HepG2 (cell line): ENCODE measurements around the gene IPMK. TPM values are rescaled to one million over a fixed set of nuclear protein-coding genes. Genes with fewer than 3 reads are reported as not detected.

Source experiments
- ATAC-seq: fragments of 200-7000 bp; cut with Tn5 transposase; 3 replicates; pipeline ENCODE4 v1.9.1; 2020; ENCODE audit warnings: mild to moderate bottlenecking, moderate library complexity
- BruUV-seq: library from RNA; stranded (reverse); fragments of 400-500 nt; replicated peaks from 2 replicates; lab custom pipeline; 2021; lab: Mats Ljungman, UMichigan
- CTCF ChIA-PET: fragments of 300-600 bp; formaldehyde crosslinking; extraction: SDS; loops from one replicate; lab custom pipeline; 2021; ENCODE audit warnings: low total read pairs, inconsistent platforms, low intra/inter-chr PET ratio; lab: Yijun Ruan, JAX
- POLR2A ChIA-PET: fragments of 350-600 bp; sonication (Branson Sonifier 250); formaldehyde crosslinking; loops from one replicate; lab custom pipeline; 2020; ENCODE audit warnings: antibody characterized with exemption, inconsistent platforms; lab: Yijun Ruan, JAX
- DNase-seq: peaks from one replicate; pipeline ENCODE4 v3.0.0-alpha.2; 2015; ENCODE audit warnings: low spot score
- FAIRE-seq: peaks from 3 replicates; lab custom pipeline; 2011; peaks lifted over from hg19 to GRCh38; lab: Jason Lieb, UNC
- H2AFZ ChIP-seq: one replicate; pipeline ENCODE4 v1.6.1; 2011; ENCODE audit warnings: low read length, inconsistent platforms
- H3K27ac ChIP-seq: fragments of 300-600 bp; 3 replicates; pipeline ENCODE4 v1.8.0; 2011; ENCODE audit warnings: mixed run types, mild to moderate bottlenecking, mixed read lengths, low read length, inconsistent platforms; ENCODE audit not compliant: insufficient read depth; ENCODE audit errors: extremely low read length
- H3K27me3 ChIP-seq, 2 experiments: fragments of 200-600 bp in 1 of 2; 2 replicates in 1 of 2; 3 replicates in 1 of 2; pipeline versions ENCODE4 v1.6.0 to v1.8.0; 2011; ENCODE audit warnings: low read length in 2 of 2, mild to moderate bottlenecking in 2 of 2, moderate library complexity in 2 of 2, inconsistent platforms in 1 of 2; ENCODE audit not compliant: insufficient read depth in 2 of 2, control insufficient read depth in 1 of 2
- H3K36me3 ChIP-seq, 2 experiments: fragments of 200-600 bp in 1 of 2; replicated peaks in 1 of 2; 2 replicates in 1 of 2; 3 replicates in 1 of 2; pipeline versions ENCODE4 v1.5.1 to v1.8.0; 2011; ENCODE audit warnings: low read length in 2 of 2, inconsistent platforms in 1 of 2; ENCODE audit not compliant: insufficient read depth in 2 of 2, control insufficient read depth in 1 of 2
- H3K4me1 ChIP-seq: 2 replicates; pipeline ENCODE4 v1.5.1; 2012; ENCODE audit warnings: low read length, inconsistent platforms; ENCODE audit not compliant: insufficient read depth
- H3K4me2 ChIP-seq: 2 replicates; pipeline ENCODE4 v1.6.0; 2011; ENCODE audit warnings: low read depth, low read length, inconsistent platforms
- H3K4me3 ChIP-seq, 3 experiments: fragments of 200-600 bp in 1 of 3; sonication (generic), shearing (Covaris generic) in 1 of 3; replicated peaks in 1 of 3; 2 replicates each; pipeline ENCODE4 v1.5.1; 2011 to 2016; ENCODE audit warnings: low read length in 3 of 3, inconsistent platforms in 2 of 3, low read depth in 2 of 3, mild to moderate bottlenecking in 2 of 3, control low read depth in 1 of 3, mixed read lengths in 1 of 3; ENCODE audit not compliant: insufficient read depth in 1 of 3
- H3K79me2 ChIP-seq: one replicate; pipeline ENCODE4 v1.6.1; 2011; ENCODE audit warnings: low read length, inconsistent platforms; ENCODE audit not compliant: insufficient read depth
- H3K9ac ChIP-seq: 2 replicates; pipeline ENCODE4 v1.6.0; 2011; ENCODE audit warnings: mild to moderate bottlenecking, low read depth, low read length, inconsistent platforms; ENCODE audit not compliant: insufficient read depth
- H3K9me3 ChIP-seq: 2 replicates; pipeline ENCODE4 v1.5.1; 2012; ENCODE audit warnings: mild to moderate bottlenecking, low read length
- H4K20me1 ChIP-seq: 2 replicates; pipeline ENCODE4 v1.6.0; 2011; ENCODE audit warnings: inconsistent platforms, mild to moderate bottlenecking, low read length, moderate library complexity; ENCODE audit not compliant: insufficient read depth
- FOXM1 ChIP-seq: sonication (generic); formaldehyde crosslinking; IDR thresholded peaks from 2 replicates; pipeline ENCODE4 v1.5.0; 2020; ENCODE audit warnings: missing genetic modification reagents
- HDAC1 ChIP-seq: sonication (generic); formaldehyde crosslinking; IDR thresholded peaks from 2 replicates; pipeline ENCODE4 v1.5.1; 2020; ENCODE audit warnings: mild to moderate bottlenecking, missing genetic modification reagents
- MEIS2 ChIP-seq: sonication (generic); formaldehyde crosslinking; IDR thresholded peaks from 2 replicates; pipeline ENCODE4 v1.9.0; 2021; ENCODE audit warnings: mild to moderate bottlenecking, missing genetic modification reagents
- RBFOX2 ChIP-seq: fragments of 200-400 bp; formaldehyde crosslinking; IDR thresholded peaks from 2 replicates; pipeline ENCODE4 v1.6.1; 2017; ENCODE audit warnings: low read depth, mild to moderate bottlenecking, low read length
- RFX1 ChIP-seq: fragments of 450-650 bp; IDR thresholded peaks from 2 replicates; pipeline ENCODE4 v1.6.1; 2017
- TAF15 ChIP-seq: fragments of 200-400 bp; formaldehyde crosslinking; IDR thresholded peaks from one replicate; pipeline ENCODE4 v1.6.1; 2018; ENCODE audit warnings: mild to moderate bottlenecking, low read depth, low read length; ENCODE audit not compliant: poor library complexity, severe bottlenecking
- YY1 ChIP-seq: IDR thresholded peaks from 2 replicates; pipeline ENCODE4 v1.6.1; 2011; ENCODE audit warnings: low read length, low read depth, moderate library complexity, mild to moderate bottlenecking; ENCODE audit not compliant: insufficient read depth, insufficient replicate concordance
- ZNF124 ChIP-seq: sonication (generic); formaldehyde crosslinking; IDR thresholded peaks from 2 replicates; pipeline ENCODE4 v1.4.0; 2020; ENCODE audit warnings: missing genetic modification reagents
- ZNF260 ChIP-seq: sonication (generic); formaldehyde crosslinking; IDR thresholded peaks from 2 replicates; pipeline ENCODE4 v1.4.0; 2020; ENCODE audit warnings: missing genetic modification reagents, low read depth, mild to moderate bottlenecking, borderline replicate concordance
- ZNF329 ChIP-seq: sonication (generic); formaldehyde crosslinking; IDR thresholded peaks from 2 replicates; pipeline ENCODE4 v1.9.0; 2021; ENCODE audit warnings: low read depth, mild to moderate bottlenecking, missing genetic modification reagents
- ZNF331 ChIP-seq: sonication (generic); formaldehyde crosslinking; IDR thresholded peaks from 2 replicates; pipeline ENCODE4 v1.4.0; 2020; ENCODE audit warnings: missing genetic modification reagents
- ZNF530 ChIP-seq: sonication (generic); formaldehyde crosslinking; IDR thresholded peaks from 2 replicates; pipeline ENCODE4 v1.5.0; 2020; ENCODE audit warnings: low read depth, mild to moderate bottlenecking, missing genetic modification reagents
- ZNF75D ChIP-seq: sonication (generic); formaldehyde crosslinking; IDR thresholded peaks from 2 replicates; pipeline ENCODE4 v1.8.1; 2023; ENCODE audit warnings: missing genetic modification reagents, mild to moderate bottlenecking, borderline replicate concordance
- ZNF841 ChIP-seq: sonication (generic); formaldehyde crosslinking; IDR thresholded peaks from 2 replicates; pipeline ENCODE4 v1.8.1; 2023; ENCODE audit warnings: missing genetic modification reagents, borderline replicate concordance
- WGBS: methylation state at CpG from one replicate; pipeline ENCODE4 v1.1.6; 2017; ENCODE audit warnings: low lambda C conversion rate; 5-methylcytosine and 5-hydroxymethylcytosine counted together
- in situ Hi-C: cut with HindIII; loops from 2 replicates; pipeline ENCODE4 v1.10.0; 2017; ENCODE audit warnings: low pct_unique_long_range_greater_than_20kb; ENCODE audit not compliant: extremely low pct_ligation_motif_present
- intact Hi-C: fragments of 100-400 bp; cut with micrococcal nuclease; formaldehyde crosslinking; loops from one replicate; pipeline ENCODE4 v1.10.0; 2022; ENCODE audit not compliant: unreplicated experiment
- polyA plus RNA-seq, 8 experiments: library from polyadenylated mRNA; depleted of rRNA in 3 of 8; stranded (reverse) in 7 of 8; unstranded in 1 of 8; fragments of >200 nt; fragmentation: Illumina TruSeq in 4 of 8; extraction: Trizol in 4 of 8; gene quantifications; 2 replicates each; pipeline versions ENCODE4 v1.2.1 to v1.2.3, GENCODE V29; 2011 to 2016; ENCODE audit warnings: low read depth in 4 of 8, missing spikeins in 1 of 8, mixed read lengths in 1 of 8; ENCODE audit not compliant: insufficient read depth in 1 of 8
- total RNA-seq, 5 experiments: library from RNA; depleted of rRNA; stranded (reverse); fragments of >200 nt; fragmentation: Illumina TruSeq; extraction: Trizol; gene quantifications; 2 replicates each; pipeline ENCODE4 v1.2.3, GENCODE V29; 2016; ENCODE audit warnings: low read depth in 1 of 5
- TF ChIP-seq, protein P1 (sequence below): sonication (generic); formaldehyde crosslinking; IDR thresholded peaks from 2 replicates; pipeline ENCODE4 v1.4.0; 2020; ENCODE audit warnings: missing genetic modification reagents
- TF ChIP-seq, protein P2 (sequence below): IDR thresholded peaks from 2 replicates; pipeline ENCODE4 v1.6.1; 2016; ENCODE audit warnings: missing genetic modification reagents, missing compliant biosample characterization

The IPMK gene
- total and polyA plus RNA-seq, 2 of the 13 experiments (the other 11 are each of a cell fraction or from before 2014, with no cell fraction given) = 2.7 to 3.9 TPM

- Histone ChIP-seq H3K4me3 (no peak overlapping the region), H3K4me1 (no peaks in the 10 kb centered on the region), H4K20me1 (no peaks in the 10 kb centered on the region), H3K79me2 (no peaks in the 10 kb centered on the region), H3K4me2 (no peak overlapping the region), H2AFZ (no peak overlapping the region), H3K9me3 (no peaks in the 10 kb centered on the region), H3K9ac (no peak overlapping the region), H3K36me3 (no peaks in the 10 kb centered on the region), H3K27ac (no peak overlapping the region), H3K27me3 (no peaks in the 10 kb centered on the region; a peak in 1 of 5 replicates)
- ATAC-seq (no peak), DNase-seq (no peak), FAIRE-seq (no peak)
- intact Hi-C loops (loop anchor here (5.0 kb wide), 1 partner anchor 212 kb away; the partner anchor contains the start of gene TFAM), in situ Hi-C loops (no loop called here)
- ChIA-PET POLR2A (no interaction called here), CTCF (no interaction called here)
- no TSS peak for BruUV-seq
- TF ChIP-seq ZNF530 (no peak), RBFOX2 (no peak), HDAC1 (CRISPR knock-in tag) (no peak), FOXM1 (CRISPR knock-in tag) (no peak), ZNF841 (CRISPR knock-in tag) (no peak), RFX1 (no peak), ZNF75D (CRISPR knock-in tag) (no peak), ZNF260 (CRISPR knock-in tag) (no peak), MEIS2 (CRISPR knock-in tag) (no peak), TAF15 (no peak), ZNF124 (CRISPR knock-in tag) (no peak), ZNF329 (no peak), YY1 (no peak), ZNF331 (CRISPR knock-in tag) (no peak)
- TF ChIP-seq, protein P1, sequence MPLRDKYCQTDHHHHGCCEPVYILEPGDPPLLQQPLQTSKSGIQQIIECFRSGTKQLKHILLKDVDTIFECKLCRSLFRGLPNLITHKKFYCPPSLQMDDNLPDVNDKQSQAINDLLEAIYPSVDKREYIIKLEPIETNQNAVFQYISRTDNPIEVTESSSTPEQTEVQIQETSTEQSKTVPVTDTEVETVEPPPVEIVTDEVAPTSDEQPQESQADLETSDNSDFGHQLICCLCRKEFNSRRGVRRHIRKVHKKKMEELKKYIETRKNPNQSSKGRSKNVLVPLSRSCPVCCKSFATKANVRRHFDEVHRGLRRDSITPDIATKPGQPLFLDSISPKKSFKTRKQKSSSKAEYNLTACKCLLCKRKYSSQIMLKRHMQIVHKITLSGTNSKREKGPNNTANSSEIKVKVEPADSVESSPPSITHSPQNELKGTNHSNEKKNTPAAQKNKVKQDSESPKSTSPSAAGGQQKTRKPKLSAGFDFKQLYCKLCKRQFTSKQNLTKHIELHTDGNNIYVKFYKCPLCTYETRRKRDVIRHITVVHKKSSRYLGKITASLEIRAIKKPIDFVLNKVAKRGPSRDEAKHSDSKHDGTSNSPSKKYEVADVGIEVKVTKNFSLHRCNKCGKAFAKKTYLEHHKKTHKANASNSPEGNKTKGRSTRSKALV (CRISPR knock-in tag) = no peak
- TF ChIP-seq, protein P2, sequence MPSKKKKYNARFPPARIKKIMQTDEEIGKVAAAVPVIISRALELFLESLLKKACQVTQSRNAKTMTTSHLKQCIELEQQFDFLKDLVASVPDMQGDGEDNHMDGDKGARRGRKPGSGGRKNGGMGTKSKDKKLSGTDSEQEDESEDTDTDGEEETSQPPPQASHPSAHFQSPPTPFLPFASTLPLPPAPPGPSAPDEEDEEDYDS (CRISPR knock-in tag) = no peak
- 48% methylated on average over 5 of the region's 5 CpGs for WGBS
Measured at GRCh38 chr10:58174831-58175230, 92.9 kb downstream of the IPMK start.
